Measurements from ENCODE around the gene SLC8A2. TPM values are rescaled to one million over a fixed set of nuclear protein-coding genes. Genes with fewer than 3 reads are reported as not detected.

Gene SLC8A2
- total RNA-seq, 1 donor from 2014 or later: 40.1 TPM

GRCh38 chr19:47503130-47503825 is 31.6 kb upstream of the SLC8A2 start:
- DNase-seq: no peak

- DNase-seq: no peak
These were observed 28.5 kb upstream of the SLC8A2 start for GRCh38 chr19:47499863-47500830.

- DNase-seq: no peak
These were observed 27.7 kb upstream of the SLC8A2 start for GRCh38 chr19:47499371-47499770.

- no peak for DNase-seq
These were observed 26.9 kb upstream of the SLC8A2 start for GRCh38 chr19:47498561-47498960.

- no peak for DNase-seq
These were observed 26.3 kb upstream of the SLC8A2 start for GRCh38 chr19:47497821-47498520.

GRCh38 chr19:47497050-47497766 is 25.5 kb upstream of the SLC8A2 start:
- DNase-seq: peak; percentile 18

- no peak for DNase-seq
These were observed 24.0 kb upstream of the SLC8A2 start for GRCh38 chr19:47495478-47496372.

- no peak for DNase-seq
These were observed 23.0 kb upstream of the SLC8A2 start for GRCh38 chr19:47494729-47495128.

- DNase-seq: no peak
These were observed 22.5 kb upstream of the SLC8A2 start for GRCh38 chr19:47494211-47494547.

- DNase-seq: no peak
These were observed 21.9 kb upstream of the SLC8A2 start for GRCh38 chr19:47493378-47494210.

- DNase-seq: peak; percentile 24
These were observed 21.1 kb upstream of the SLC8A2 start for GRCh38 chr19:47492571-47493377.

- DNase-seq: no peak
These were observed 20.4 kb upstream of the SLC8A2 start for GRCh38 chr19:47492137-47492533.

- no peak for DNase-seq
These were observed 19.9 kb upstream of the SLC8A2 start for GRCh38 chr19:47491358-47492136.

- DNase-seq: no peak
These were observed 19.2 kb upstream of the SLC8A2 start for GRCh38 chr19:47490847-47491246.

- no peak for DNase-seq
These were observed 18.3 kb upstream of the SLC8A2 start for GRCh38 chr19:47490031-47490430.

GRCh38 chr19:47489072-47489914 is 17.6 kb upstream of the SLC8A2 start:
- no peak for DNase-seq
